Effector memory CD4-positive, alpha-beta T cell (primary cell): ENCODE results near the gene ARSK.
A peak's percentile ranks its signal among the peaks of the same experiment; 100 is the strongest.
"Not testable (repeated sequence)": the region's sequence is repeated elsewhere in the genome, so short reads cannot be mapped to it uniquely, and the experiment has no call there.

Experiments
- DNase-seq, 3 donors: peaks; one replicate each; pipeline ENCODE4 v3.0.0-alpha.2; 2020
- H3K27ac ChIP-seq: 2 replicates; pipeline ENCODE4 v1.7.0; 2013; ENCODE audit warnings: mild to moderate bottlenecking, low read length, moderate library complexity; ENCODE audit not compliant: insufficient read depth, poor library complexity, severe bottlenecking
- H3K27me3 ChIP-seq: replicated peaks from 2 replicates; pipeline ENCODE4 v1.7.0; 2013; ENCODE audit warnings: mild to moderate bottlenecking, low read length; ENCODE audit not compliant: insufficient read depth, control insufficient read depth, poor library complexity, severe bottlenecking
- H3K36me3 ChIP-seq: 2 replicates; pipeline ENCODE4 v1.7.0; 2013; ENCODE audit warnings: mild to moderate bottlenecking, low read length, moderate library complexity; ENCODE audit not compliant: control insufficient read depth, insufficient read depth
- H3K4me1 ChIP-seq: 2 replicates; pipeline ENCODE4 v1.7.0; 2013; ENCODE audit warnings: low read length, mild to moderate bottlenecking; ENCODE audit not compliant: control insufficient read depth, insufficient read depth, poor library complexity, severe bottlenecking
- H3K4me3 ChIP-seq: 2 replicates; pipeline ENCODE4 v1.7.0; 2013; ENCODE audit warnings: low read length, low read depth, mild to moderate bottlenecking; ENCODE audit not compliant: insufficient read depth, poor library complexity, severe bottlenecking
- H3K9me3 ChIP-seq: 2 replicates; pipeline ENCODE4 v1.7.0; 2013; ENCODE audit warnings: mild to moderate bottlenecking, low read length, moderate library complexity; ENCODE audit not compliant: control insufficient read depth

ARSK gene

GRCh38 chr5:95641741-95642220, 86.9 kb downstream of the ARSK start:
- H3K27me3 ChIP-seq, result no peaks in the 10 kb centered on the region
- no peak overlapping the region for H3K4me3 ChIP-seq
- H3K9me3 ChIP-seq, result no peaks in the 10 kb centered on the region
- no peaks in the 10 kb centered on the region for H3K4me1 ChIP-seq
- H3K27ac ChIP-seq, result no peak overlapping the region
- DNase-seq, result no peak
- no peaks in the 10 kb centered on the region for H3K36me3 ChIP-seq

- H3K27ac ChIP-seq, result no peak overlapping the region
- no peak overlapping the region for H3K4me3 ChIP-seq
- DNase-seq, result no peak
- H3K9me3 ChIP-seq, result no peaks in the 10 kb centered on the region
- H3K4me1 ChIP-seq, result peaks cover 5% of the 10 kb centered on the region
- H3K36me3 ChIP-seq, result no peaks in the 10 kb centered on the region
- no peaks in the 10 kb centered on the region for H3K27me3 ChIP-seq
Measured at GRCh38 chr5:95643152-95643551, 88.3 kb downstream of the ARSK start.

- peak overlapping the region; percentile 35 for H3K27ac ChIP-seq
- H3K36me3 ChIP-seq, result no peaks in the 10 kb centered on the region
- H3K27me3 ChIP-seq, result no peaks in the 10 kb centered on the region
- peaks cover 5% of the 10 kb centered on the region for H3K4me1 ChIP-seq
- H3K4me3 ChIP-seq, result no peak overlapping the region
- H3K9me3 ChIP-seq, result no peaks in the 10 kb centered on the region
- no peak for DNase-seq
Measured at GRCh38 chr5:95644351-95645042, 89.6 kb downstream of the ARSK start.

- DNase-seq, H3K27me3 ChIP-seq, H3K9me3 ChIP-seq, H3K36me3 ChIP-seq, H3K4me1 ChIP-seq: not testable (repeated sequence)
- Histone ChIP-seq H3K4me3 (peak overlapping the region; percentile 51), H3K27ac (peak overlapping the region; percentile 75)
Measured at GRCh38 chr5:95646226-95646568, 91.3 kb downstream of the ARSK start.

- Histone ChIP-seq H3K36me3 (no peaks in the 10 kb centered on the region), H3K27ac (peak within 1 kb of the TSS; percentile 75), H3K9me3 (no peaks in the 10 kb centered on the region), H3K4me3 (peak within 1 kb of the TSS; percentile 51), H3K27me3 (no peaks in the 10 kb centered on the region), H3K4me1 (peaks cover 5% of the 10 kb centered on the region)
- peak; percentile 87 to 92 (median 89) for DNase-seq
Measured at GRCh38 chr5:95646569-95647431, 91.9 kb downstream of the ARSK start, which contains the start of gene RFESD. RFESD (plus strand) TSS chr5:95646777; CDS start chr5:95652272, 5,495 bp downstream.

GRCh38 chr5:95647886-95648860, 93.3 kb downstream of the ARSK start:
- peak overlapping the region; percentile 3 for H3K4me3 ChIP-seq
- no peak overlapping the region for H3K27ac ChIP-seq
- H3K9me3 ChIP-seq, result no peaks in the 10 kb centered on the region
- H3K27me3 ChIP-seq, result no peaks in the 10 kb centered on the region
- H3K4me1 ChIP-seq, result peaks cover 5% of the 10 kb centered on the region
- DNase-seq, result no peak
- peaks cover 5% of the 10 kb centered on the region for H3K36me3 ChIP-seq

GRCh38 chr5:95649274-95649673, 94.4 kb downstream of the ARSK start:
- H3K4me1 ChIP-seq, result peaks cover 5% of the 10 kb centered on the region
- H3K27ac ChIP-seq, result no peak overlapping the region
- no peak for DNase-seq
- peaks cover 5% of the 10 kb centered on the region for H3K36me3 ChIP-seq
- H3K9me3 ChIP-seq, result no peaks in the 10 kb centered on the region
- H3K27me3 ChIP-seq, result no peaks in the 10 kb centered on the region
- no peak overlapping the region for H3K4me3 ChIP-seq

GRCh38 chr5:95649842-95650620, 95.1 kb downstream of the ARSK start:
- Histone ChIP-seq H3K4me1 (peaks cover 5% of the 10 kb centered on the region), H3K36me3 (peaks cover 5% of the 10 kb centered on the region), H3K27ac (no peak overlapping the region), H3K9me3 (no peaks in the 10 kb centered on the region), H3K4me3 (no peak overlapping the region), H3K27me3 (no peaks in the 10 kb centered on the region)
- DNase-seq, result no peak

GRCh38 chr5:95652849-95653248, 97.9 kb downstream of the ARSK start:
- no peak overlapping the region for H3K4me3 ChIP-seq
- no peak for DNase-seq
- no peaks in the 10 kb centered on the region for H3K27me3 ChIP-seq
- H3K4me1 ChIP-seq, result no peaks in the 10 kb centered on the region
- no peak overlapping the region for H3K27ac ChIP-seq
- peaks cover 9% of the 10 kb centered on the region for H3K36me3 ChIP-seq
- no peaks in the 10 kb centered on the region for H3K9me3 ChIP-seq
